ENCODE measurements around the gene REN.

GRCh38 chr1:204180133-204180532 lies 14.0 kb upstream of the REN start:
- TF ChIP-seq CTCF (conservative IDR thresholded peaks at IDR 0.05; ENCODE audit: low read length) (no peak), EZH2phosphoT487 (IDR thresholded peaks at IDR 0.05; ENCODE audit: borderline replicate concordance) (no peak)

All from Loucy (cell line).